ENCODE results near the gene RTL10. TPM values are rescaled to one million over a fixed set of nuclear protein-coding genes. Genes with fewer than 3 reads are reported as not detected.

Gene RTL10
- total and polyA plus RNA-seq, 2 of the 13 experiments (the other 11 are each of a cell fraction or from before 2014, with no cell fraction given): 14.1 to 15.8 TPM

DNA sequence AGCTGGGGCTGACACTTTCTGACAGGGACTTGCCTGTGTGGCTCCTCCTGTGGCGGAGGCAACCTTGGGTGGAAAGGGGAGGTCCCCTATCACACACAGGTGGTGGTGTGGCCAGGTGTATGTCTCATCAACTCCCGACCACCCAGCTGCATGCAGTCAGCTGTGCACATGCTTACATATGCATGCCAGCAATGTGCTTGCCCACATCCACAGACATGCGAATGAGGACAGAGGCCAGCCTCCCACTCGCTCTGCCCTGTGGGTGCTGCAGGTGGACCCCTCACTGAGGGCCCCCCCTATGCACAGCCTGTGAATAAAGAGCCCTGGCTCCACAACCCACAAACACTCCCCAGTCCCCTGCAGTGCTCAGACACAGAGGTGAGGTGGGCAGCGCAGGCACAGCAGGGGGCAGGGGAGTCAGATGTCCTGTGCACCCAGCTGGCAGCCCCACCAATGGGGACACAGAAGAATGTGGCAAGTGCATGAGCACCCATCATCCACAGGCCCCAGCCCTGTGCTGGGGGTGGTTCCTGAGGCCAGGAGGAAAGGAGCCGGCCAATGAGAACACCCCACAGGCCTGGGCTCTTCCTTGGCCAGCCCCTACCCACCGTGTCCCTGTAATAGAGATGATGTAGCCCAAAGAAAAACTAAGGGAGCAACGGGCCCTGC is 9.5 kb downstream of the RTL10 start (continued):
- TF ChIP-seq, protein P1, sequence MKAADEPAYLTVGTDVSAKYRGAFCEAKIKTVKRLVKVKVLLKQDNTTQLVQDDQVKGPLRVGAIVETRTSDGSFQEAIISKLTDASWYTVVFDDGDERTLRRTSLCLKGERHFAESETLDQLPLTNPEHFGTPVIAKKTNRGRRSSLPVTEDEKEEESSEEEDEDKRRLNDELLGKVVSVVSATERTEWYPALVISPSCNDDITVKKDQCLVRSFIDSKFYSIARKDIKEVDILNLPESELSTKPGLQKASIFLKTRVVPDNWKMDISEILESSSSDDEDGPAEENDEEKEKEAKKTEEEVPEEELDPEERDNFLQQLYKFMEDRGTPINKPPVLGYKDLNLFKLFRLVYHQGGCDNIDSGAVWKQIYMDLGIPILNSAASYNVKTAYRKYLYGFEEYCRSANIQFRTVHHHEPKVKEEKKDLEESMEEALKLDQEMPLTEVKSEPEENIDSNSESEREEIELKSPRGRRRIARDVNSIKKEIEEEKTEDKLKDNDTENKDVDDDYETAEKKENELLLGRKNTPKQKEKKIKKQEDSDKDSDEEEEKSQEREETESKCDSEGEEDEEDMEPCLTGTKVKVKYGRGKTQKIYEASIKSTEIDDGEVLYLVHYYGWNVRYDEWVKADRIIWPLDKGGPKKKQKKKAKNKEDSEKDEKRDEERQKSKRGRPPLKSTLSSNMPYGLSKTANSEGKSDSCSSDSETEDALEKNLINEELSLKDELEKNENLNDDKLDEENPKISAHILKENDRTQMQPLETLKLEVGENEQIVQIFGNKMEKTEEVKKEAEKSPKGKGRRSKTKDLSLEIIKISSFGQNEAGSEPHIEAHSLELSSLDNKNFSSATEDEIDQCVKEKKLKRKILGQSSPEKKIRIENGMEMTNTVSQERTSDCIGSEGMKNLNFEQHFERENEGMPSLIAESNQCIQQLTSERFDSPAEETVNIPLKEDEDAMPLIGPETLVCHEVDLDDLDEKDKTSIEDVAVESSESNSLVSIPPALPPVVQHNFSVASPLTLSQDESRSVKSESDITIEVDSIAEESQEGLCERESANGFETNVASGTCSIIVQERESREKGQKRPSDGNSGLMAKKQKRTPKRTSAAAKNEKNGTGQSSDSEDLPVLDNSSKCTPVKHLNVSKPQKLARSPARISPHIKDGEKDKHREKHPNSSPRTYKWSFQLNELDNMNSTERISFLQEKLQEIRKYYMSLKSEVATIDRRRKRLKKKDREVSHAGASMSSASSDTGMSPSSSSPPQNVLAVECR (CRISPR knock-in tag; IDR thresholded peaks at IDR 0.05; ENCODE audit: borderline replicate concordance): no peak

DNA sequence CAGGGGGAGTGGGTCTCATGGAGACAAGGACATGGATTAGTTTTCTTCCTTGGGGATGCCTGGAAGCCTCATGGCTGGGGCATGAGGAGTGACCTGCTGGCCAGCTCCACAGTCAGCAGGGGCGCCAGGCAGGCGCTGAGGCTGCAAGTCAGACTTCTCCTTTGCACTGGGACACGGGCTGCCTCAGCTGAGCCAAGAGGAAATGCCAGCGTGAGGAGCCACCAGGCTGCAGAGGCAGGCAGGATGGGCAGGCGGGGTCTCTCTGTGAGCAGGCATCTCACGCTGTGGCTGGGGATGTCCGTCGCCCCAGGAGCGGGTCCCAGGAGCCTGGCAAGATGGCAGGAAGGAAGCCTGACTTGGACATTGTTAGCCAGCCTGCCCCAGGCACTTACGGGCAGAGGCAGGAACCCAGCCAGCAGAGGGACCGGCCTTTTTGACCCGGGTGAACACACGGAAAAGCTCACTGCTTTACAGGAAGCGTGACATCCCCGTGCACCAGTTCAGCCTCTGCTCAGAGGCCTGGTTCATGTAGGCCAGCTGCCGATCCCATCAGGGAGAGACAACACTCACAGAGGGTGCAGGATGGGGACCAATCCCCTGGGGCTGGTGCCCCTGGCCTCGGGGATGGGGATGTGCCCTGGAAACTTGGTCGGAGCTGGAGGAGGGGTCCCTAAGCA is 10.2 kb downstream of the RTL10 start:
- 0 out of 4 replicates have a peak, but pooled peaks of 1 of the 2 experiments have one; percentile 17 for TF ChIP-seq POLR2A (IDR thresholded peaks at IDR 0.05; ENCODE audit: insufficient read depth in 1 of 2, low read depth in 2 of 2, low read length in 2 of 2)
- TF ChIP-seq ZNF274 (CRISPR knock-in tag; IDR thresholded peaks at IDR 0.05): no peak
- Histone ChIP-seq H3K27ac (ENCODE audit: extremely low read length, insufficient read depth, low read length) (no peak overlapping the region), H3K4me1 (ENCODE audit: insufficient read depth, low read length) (peaks cover 44% of the 10 kb centered on the region), H3K4me3 (replicated peaks in 1 of 3; ENCODE audit: insufficient read depth in 1 of 3, low read depth in 2 of 3, low read length in 3 of 3) (no peak overlapping the region), H3K36me3 (replicated peaks in 1 of 2; ENCODE audit: control insufficient read depth in 1 of 2, insufficient read depth in 2 of 2, low read length in 2 of 2) (no peaks in the 10 kb centered on the region), H3K27me3 (ENCODE audit: control insufficient read depth in 1 of 2, insufficient read depth in 2 of 2, low read length in 2 of 2) (no peaks in the 10 kb centered on the region), H4K20me1 (ENCODE audit: insufficient read depth, low read length) (no peaks in the 10 kb centered on the region), H3K4me2 (ENCODE audit: low read depth, low read length) (no peak overlapping the region), H2AFZ (ENCODE audit: low read length) (no peak overlapping the region), H3K9me3 (ENCODE audit: low read length) (no peaks in the 10 kb centered on the region), H3K79me2 (ENCODE audit: insufficient read depth, low read length) (no peaks in the 10 kb centered on the region), H3K9ac (ENCODE audit: insufficient read depth, low read depth, low read length) (no peak overlapping the region)
- WGBS (ENCODE audit: low lambda C conversion rate): 86% methylated on average over 4 of the region's 18 CpGs
- ATAC-seq (no peak; the same call in 2 of the 3 replicates), DNase-seq (ENCODE audit: low spot score) (no peak), FAIRE-seq (no peak)
- intact Hi-C loops (cut with micrococcal nuclease; ENCODE audit: unreplicated experiment): no loop called here
- in situ Hi-C loops (cut with HindIII; ENCODE audit: extremely low pct_ligation_motif_present, low pct_unique_long_range_greater_than_20kb): no loop called here
- ChIA-PET POLR2A (no interaction called here), CTCF (ENCODE audit: low intra/inter-chr PET ratio, low total read pairs) (no interaction called here)
- no TSS peak for BruUV-seq (replicated peaks)

Data from HepG2 (cell line).